ENCODE measurements around the gene SPINT2.

SPINT2 gene

DNA sequence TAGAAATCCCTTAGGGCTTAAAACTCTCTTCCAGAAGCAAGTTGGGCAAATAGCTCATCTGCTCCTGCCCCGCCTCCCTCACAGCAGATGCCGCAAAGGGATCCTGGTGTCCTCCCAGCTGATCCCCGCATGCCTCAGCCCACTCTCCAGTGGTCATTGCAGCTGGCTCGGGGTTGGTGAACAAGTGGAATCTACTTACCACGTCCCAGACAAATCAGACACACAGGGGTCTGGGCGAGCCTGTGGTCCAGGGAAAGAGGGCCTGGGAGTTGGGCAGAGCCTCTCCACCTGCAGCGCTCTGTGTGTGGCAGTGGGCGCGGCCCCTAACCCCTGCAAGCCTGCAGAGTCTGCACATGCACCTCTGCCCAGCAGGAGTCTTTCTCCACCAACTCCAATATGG lies 28.9 kb downstream of the SPINT2 start:
- Histone ChIP-seq H3K4me3 (ENCODE audit: low read depth, low read length) (no peak overlapping the region), H3K27ac (no peak overlapping the region), H3K27me3 (replicated peaks) (no peaks in the 10 kb centered on the region), H3K36me3 (replicated peaks) (no peaks in the 10 kb centered on the region)
- TF ChIP-seq CTCF (IDR thresholded peaks at IDR 0.05; ENCODE audit: low read depth, low read length, missing control alignments): no peak
- no peak for DNase-seq
- in situ Hi-C loops (cut with HindIII; ENCODE audit: low pct_ligation_motif_present, low sequenced_read_pairs): no loop called here

- H3K36me3 ChIP-seq (replicated peaks): no peaks in the 10 kb centered on the region
- in situ Hi-C loops (cut with HindIII; ENCODE audit: low pct_ligation_motif_present, low sequenced_read_pairs): no loop called here
- no peak for DNase-seq
- H3K27me3 ChIP-seq (replicated peaks): no peaks in the 10 kb centered on the region
- H3K4me3 ChIP-seq (ENCODE audit: low read depth, low read length): no peak overlapping the region
- TF ChIP-seq CTCF (IDR thresholded peaks at IDR 0.05; ENCODE audit: low read depth, low read length, missing control alignments): no peak
- H3K27ac ChIP-seq: no peak overlapping the region
These were observed 29.7 kb downstream of the SPINT2 start for GRCh38 chr19:38294090-38294489.

GRCh38 chr19:38298821-38299680 lies 34.7 kb downstream of the SPINT2 start:
- in situ Hi-C loops (cut with HindIII; ENCODE audit: low pct_ligation_motif_present, low sequenced_read_pairs): no loop called here
- no peak for DNase-seq
- no peak for TF ChIP-seq CTCF (IDR thresholded peaks at IDR 0.05; ENCODE audit: low read depth, low read length, missing control alignments)
- H3K27me3 ChIP-seq (replicated peaks): no peaks in the 10 kb centered on the region
- H3K27ac ChIP-seq: no peak overlapping the region
- H3K36me3 ChIP-seq (replicated peaks): no peaks in the 10 kb centered on the region
- H3K4me3 ChIP-seq (ENCODE audit: low read depth, low read length): no peak overlapping the region

- in situ Hi-C loops (cut with HindIII; ENCODE audit: low pct_ligation_motif_present, low sequenced_read_pairs): no loop called here
- Histone ChIP-seq H3K36me3 (replicated peaks) (peaks cover 34% of the 10 kb centered on the region), H3K4me3 (ENCODE audit: low read depth, low read length) (no peak within 1 kb of the TSS), H3K27ac (no peak within 1 kb of the TSS), H3K27me3 (replicated peaks) (no peaks in the 10 kb centered on the region)
- no peak for DNase-seq
- TF ChIP-seq CTCF (IDR thresholded peaks at IDR 0.05; ENCODE audit: low read depth, low read length, missing control alignments): no peak
These were observed 39.4 kb downstream of the SPINT2 start, which contains the start of gene C19orf33 for GRCh38 chr19:38303517-38304351. C19orf33 (plus strand) TSS chr19:38304251; CDS start chr19:38304262, 11 bp downstream.

DNA sequence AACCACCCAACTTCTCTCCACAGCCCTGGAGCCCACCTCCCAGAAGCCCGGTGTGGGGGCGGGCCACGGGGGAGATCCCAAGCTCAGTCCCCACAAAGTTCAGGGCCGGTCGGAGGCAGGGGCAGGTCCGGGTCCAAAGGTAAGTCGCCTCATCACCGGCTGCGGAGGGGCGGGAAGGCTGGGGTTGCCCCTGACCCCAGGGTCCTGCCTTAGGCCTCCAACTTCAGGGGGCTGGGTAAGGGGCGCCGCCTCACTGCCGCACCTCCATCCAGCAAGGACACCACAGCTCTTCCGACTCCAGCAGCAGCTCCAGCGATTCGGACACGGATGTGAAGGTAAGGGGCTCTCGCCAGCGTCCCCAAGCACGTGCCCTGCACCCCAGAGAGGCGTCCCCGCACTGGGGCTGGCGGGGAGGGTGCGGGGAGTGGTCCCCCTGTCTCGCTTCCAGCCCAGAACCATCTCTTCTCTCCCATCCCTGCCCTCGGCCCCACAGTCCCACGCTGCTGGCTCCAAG lies 40.0 kb downstream of the SPINT2 start:
- in situ Hi-C loops (cut with HindIII; ENCODE audit: low pct_ligation_motif_present, low sequenced_read_pairs): no loop called here
- Histone ChIP-seq H3K27ac (no peak overlapping the region), H3K27me3 (replicated peaks) (no peaks in the 10 kb centered on the region), H3K36me3 (replicated peaks) (peaks cover 35% of the 10 kb centered on the region), H3K4me3 (ENCODE audit: low read depth, low read length) (no peak overlapping the region)
- DNase-seq: no peak
- TF ChIP-seq CTCF (IDR thresholded peaks at IDR 0.05; ENCODE audit: low read depth, low read length, missing control alignments): no peak
